ENCODE results near the gene WHRN.

WHRN gene

GRCh38 chr9:114384341-114384740 lies 120.9 kb downstream of the WHRN start:
- no peak for TF ChIP-seq CTCF (IDR thresholded peaks at IDR 0.05; ENCODE audit: insufficient read depth, low read length, poor library complexity, severe bottlenecking)
- no peak for TF ChIP-seq EZH2phosphoT487 (conservative IDR thresholded peaks at IDR 0.05; ENCODE audit: low read length)
- H3K79me2 ChIP-seq (ENCODE audit: insufficient read depth, low read length), result peaks cover 92% of the 10 kb centered on the region
- H3K27ac ChIP-seq (ENCODE audit: low read depth, low read length), result peak overlapping the region; percentile 98
- no peaks in the 10 kb centered on the region for H3K9me3 ChIP-seq (ENCODE audit: insufficient read depth, low read length)
- peaks cover 4% of the 10 kb centered on the region; the same call in 1 of the 2 replicates for H3K36me3 ChIP-seq (ENCODE audit: low read length)
- H4K20me1 ChIP-seq (ENCODE audit: low read depth, low read length), result no peaks in the 10 kb centered on the region
- peak overlapping the region; percentile 95 for H3K4me2 ChIP-seq (ENCODE audit: low read depth, low read length, poor library complexity, severe bottlenecking)
- peak overlapping the region; percentile 62 for H3K9ac ChIP-seq (ENCODE audit: low read length)
- no peaks in the 10 kb centered on the region for H3K9me2 ChIP-seq (replicated peaks; ENCODE audit: insufficient read depth, low read length)
- H3K4me3 ChIP-seq (ENCODE audit: insufficient read depth, low read length, poor library complexity, severe bottlenecking), result peak overlapping the region; percentile 41
- H3F3A ChIP-seq (ENCODE audit: insufficient read depth), result peaks cover 40% of the 10 kb centered on the region
- no peaks in the 10 kb centered on the region for H3K27me3 ChIP-seq (ENCODE audit: low read length)
- no peak overlapping the region for H2AFZ ChIP-seq (ENCODE audit: low read depth, low read length, severe bottlenecking)

GRCh38 chr9:114383521-114384231 lies 121.6 kb downstream of the WHRN start:
- Histone ChIP-seq H2AFZ (ENCODE audit: low read depth, low read length, severe bottlenecking) (no peak overlapping the region), H3K27me3 (ENCODE audit: low read length) (no peaks in the 10 kb centered on the region), H3K79me2 (ENCODE audit: insufficient read depth, low read length) (peaks cover 92% of the 10 kb centered on the region), H3K4me3 (ENCODE audit: insufficient read depth, low read length, poor library complexity, severe bottlenecking) (peak overlapping the region; percentile 41), H3K9me2 (replicated peaks; ENCODE audit: insufficient read depth, low read length) (no peaks in the 10 kb centered on the region), H3K9me3 (ENCODE audit: insufficient read depth, low read length) (no peaks in the 10 kb centered on the region), H4K20me1 (ENCODE audit: low read depth, low read length) (no peaks in the 10 kb centered on the region), H3K36me3 (ENCODE audit: low read length) (peaks cover 4% of the 10 kb centered on the region; the same call in 1 of the 2 replicates), H3K9ac (ENCODE audit: low read length) (peak overlapping the region; percentile 62), H3F3A (ENCODE audit: insufficient read depth) (peaks cover 35% of the 10 kb centered on the region), H3K27ac (ENCODE audit: low read depth, low read length) (peak overlapping the region; percentile 98), H3K4me2 (ENCODE audit: low read depth, low read length, poor library complexity, severe bottlenecking) (peak overlapping the region; percentile 95)
- no peak for TF ChIP-seq CTCF (IDR thresholded peaks at IDR 0.05; ENCODE audit: insufficient read depth, low read length, poor library complexity, severe bottlenecking)
- TF ChIP-seq EZH2phosphoT487 (conservative IDR thresholded peaks at IDR 0.05; ENCODE audit: low read length), result no peak

- Histone ChIP-seq H3K27me3 (ENCODE audit: low read length) (no peaks in the 10 kb centered on the region), H3K9me3 (ENCODE audit: insufficient read depth, low read length) (no peaks in the 10 kb centered on the region), H3K79me2 (ENCODE audit: insufficient read depth, low read length) (peaks cover 88% of the 10 kb centered on the region), H3K9me2 (replicated peaks; ENCODE audit: insufficient read depth, low read length) (no peaks in the 10 kb centered on the region), H3K36me3 (ENCODE audit: low read length) (peaks cover 4% of the 10 kb centered on the region; the same call in 1 of the 2 replicates), H3K4me3 (ENCODE audit: insufficient read depth, low read length, poor library complexity, severe bottlenecking) (peak overlapping the region; percentile 41), H3K4me2 (ENCODE audit: low read depth, low read length, poor library complexity, severe bottlenecking) (peak overlapping the region; percentile 95), H4K20me1 (ENCODE audit: low read depth, low read length) (no peaks in the 10 kb centered on the region), H3K9ac (ENCODE audit: low read length) (peak overlapping the region; percentile 62), H3K27ac (ENCODE audit: low read depth, low read length) (peak overlapping the region; percentile 98), H3F3A (ENCODE audit: insufficient read depth) (peaks cover 29% of the 10 kb centered on the region), H2AFZ (ENCODE audit: low read depth, low read length, severe bottlenecking) (no peak overlapping the region)
- TF ChIP-seq CTCF (IDR thresholded peaks at IDR 0.05; ENCODE audit: insufficient read depth, low read length, poor library complexity, severe bottlenecking) (no peak), EZH2phosphoT487 (conservative IDR thresholded peaks at IDR 0.05; ENCODE audit: low read length) (no peak)
Observed at GRCh38 chr9:114382699-114383520, 122.4 kb downstream of the WHRN start.
